ENCODE measurements around the gene UMAD1. TPM values are rescaled to one million over a fixed set of nuclear protein-coding genes. Genes with fewer than 3 reads are reported as not detected.

The UMAD1 gene
- total and polyA plus RNA-seq, 2 experiments from 2014 or later: 8.4 to 12.4 TPM

- Histone ChIP-seq H3F3A (replicated peaks; ENCODE audit: low read depth) (no peaks in the 10 kb centered on the region), H2AFZ (no peak overlapping the region), H3K4me1 (ENCODE audit: insufficient read depth) (no peaks in the 10 kb centered on the region), H3K9me2 (ENCODE audit: insufficient read depth) (no peaks in the 10 kb centered on the region), H3K27ac (ENCODE audit: low read depth) (no peak overlapping the region), H3K27me3 (ENCODE audit: insufficient read depth) (no peaks in the 10 kb centered on the region), H3K4me2 (no peak overlapping the region), H4K20me1 (replicated peaks; ENCODE audit: insufficient read depth) (no peaks in the 10 kb centered on the region), H3K79me2 (replicated peaks; ENCODE audit: insufficient read depth) (no peaks in the 10 kb centered on the region), H3K4me3 (no peak overlapping the region), H3K36me3 (ENCODE audit: insufficient read depth) (peaks cover 3% of the 10 kb centered on the region; the same call in 1 of the 2 replicates)
- TF ChIP-seq, protein P1, sequence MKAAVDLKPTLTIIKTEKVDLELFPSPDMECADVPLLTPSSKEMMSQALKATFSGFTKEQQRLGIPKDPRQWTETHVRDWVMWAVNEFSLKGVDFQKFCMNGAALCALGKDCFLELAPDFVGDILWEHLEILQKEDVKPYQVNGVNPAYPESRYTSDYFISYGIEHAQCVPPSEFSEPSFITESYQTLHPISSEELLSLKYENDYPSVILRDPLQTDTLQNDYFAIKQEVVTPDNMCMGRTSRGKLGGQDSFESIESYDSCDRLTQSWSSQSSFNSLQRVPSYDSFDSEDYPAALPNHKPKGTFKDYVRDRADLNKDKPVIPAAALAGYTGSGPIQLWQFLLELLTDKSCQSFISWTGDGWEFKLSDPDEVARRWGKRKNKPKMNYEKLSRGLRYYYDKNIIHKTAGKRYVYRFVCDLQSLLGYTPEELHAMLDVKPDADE (IDR thresholded peaks at IDR 0.05): no peak
- TF ChIP-seq, protein P2, sequence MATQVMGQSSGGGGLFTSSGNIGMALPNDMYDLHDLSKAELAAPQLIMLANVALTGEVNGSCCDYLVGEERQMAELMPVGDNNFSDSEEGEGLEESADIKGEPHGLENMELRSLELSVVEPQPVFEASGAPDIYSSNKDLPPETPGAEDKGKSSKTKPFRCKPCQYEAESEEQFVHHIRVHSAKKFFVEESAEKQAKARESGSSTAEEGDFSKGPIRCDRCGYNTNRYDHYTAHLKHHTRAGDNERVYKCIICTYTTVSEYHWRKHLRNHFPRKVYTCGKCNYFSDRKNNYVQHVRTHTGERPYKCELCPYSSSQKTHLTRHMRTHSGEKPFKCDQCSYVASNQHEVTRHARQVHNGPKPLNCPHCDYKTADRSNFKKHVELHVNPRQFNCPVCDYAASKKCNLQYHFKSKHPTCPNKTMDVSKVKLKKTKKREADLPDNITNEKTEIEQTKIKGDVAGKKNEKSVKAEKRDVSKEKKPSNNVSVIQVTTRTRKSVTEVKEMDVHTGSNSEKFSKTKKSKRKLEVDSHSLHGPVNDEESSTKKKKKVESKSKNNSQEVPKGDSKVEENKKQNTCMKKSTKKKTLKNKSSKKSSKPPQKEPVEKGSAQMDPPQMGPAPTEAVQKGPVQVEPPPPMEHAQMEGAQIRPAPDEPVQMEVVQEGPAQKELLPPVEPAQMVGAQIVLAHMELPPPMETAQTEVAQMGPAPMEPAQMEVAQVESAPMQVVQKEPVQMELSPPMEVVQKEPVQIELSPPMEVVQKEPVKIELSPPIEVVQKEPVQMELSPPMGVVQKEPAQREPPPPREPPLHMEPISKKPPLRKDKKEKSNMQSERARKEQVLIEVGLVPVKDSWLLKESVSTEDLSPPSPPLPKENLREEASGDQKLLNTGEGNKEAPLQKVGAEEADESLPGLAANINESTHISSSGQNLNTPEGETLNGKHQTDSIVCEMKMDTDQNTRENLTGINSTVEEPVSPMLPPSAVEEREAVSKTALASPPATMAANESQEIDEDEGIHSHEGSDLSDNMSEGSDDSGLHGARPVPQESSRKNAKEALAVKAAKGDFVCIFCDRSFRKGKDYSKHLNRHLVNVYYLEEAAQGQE (IDR thresholded peaks at IDR 0.05; ENCODE audit: unreplicated experiment): no peak
- TF ChIP-seq CREB1 (CRISPR knock-in tag; IDR thresholded peaks at IDR 0.05; ENCODE audit: low read depth) (no peak), ZNF114 (CRISPR knock-in tag; IDR thresholded peaks at IDR 0.05) (no peak), JUNB (IDR thresholded peaks at IDR 0.05; ENCODE audit: unreplicated experiment) (no peak), EZH2phosphoT487 (IDR thresholded peaks at IDR 0.05; ENCODE audit: unreplicated experiment) (no peak), EZH2 (IDR thresholded peaks at IDR 0.05; ENCODE audit: low read depth, unreplicated experiment) (no peak), STAT1 (IDR thresholded peaks at IDR 0.05; ENCODE audit: unreplicated experiment) (no peak), ZNF331 (CRISPR knock-in tag; IDR thresholded peaks at IDR 0.05; ENCODE audit: low read depth) (no peak), NANOG (IDR thresholded peaks at IDR 0.05; ENCODE audit: borderline replicate concordance) (no peak), POLR2AphosphoS5 (IDR thresholded peaks at IDR 0.05; ENCODE audit: low read depth) (no peak)
- TF ChIP-seq, protein P3, sequence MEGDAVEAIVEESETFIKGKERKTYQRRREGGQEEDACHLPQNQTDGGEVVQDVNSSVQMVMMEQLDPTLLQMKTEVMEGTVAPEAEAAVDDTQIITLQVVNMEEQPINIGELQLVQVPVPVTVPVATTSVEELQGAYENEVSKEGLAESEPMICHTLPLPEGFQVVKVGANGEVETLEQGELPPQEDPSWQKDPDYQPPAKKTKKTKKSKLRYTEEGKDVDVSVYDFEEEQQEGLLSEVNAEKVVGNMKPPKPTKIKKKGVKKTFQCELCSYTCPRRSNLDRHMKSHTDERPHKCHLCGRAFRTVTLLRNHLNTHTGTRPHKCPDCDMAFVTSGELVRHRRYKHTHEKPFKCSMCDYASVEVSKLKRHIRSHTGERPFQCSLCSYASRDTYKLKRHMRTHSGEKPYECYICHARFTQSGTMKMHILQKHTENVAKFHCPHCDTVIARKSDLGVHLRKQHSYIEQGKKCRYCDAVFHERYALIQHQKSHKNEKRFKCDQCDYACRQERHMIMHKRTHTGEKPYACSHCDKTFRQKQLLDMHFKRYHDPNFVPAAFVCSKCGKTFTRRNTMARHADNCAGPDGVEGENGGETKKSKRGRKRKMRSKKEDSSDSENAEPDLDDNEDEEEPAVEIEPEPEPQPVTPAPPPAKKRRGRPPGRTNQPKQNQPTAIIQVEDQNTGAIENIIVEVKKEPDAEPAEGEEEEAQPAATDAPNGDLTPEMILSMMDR (conservative IDR thresholded peaks at IDR 0.05; ENCODE audit: low read depth in 2 of 2): no peak
- TF ChIP-seq, protein P4, sequence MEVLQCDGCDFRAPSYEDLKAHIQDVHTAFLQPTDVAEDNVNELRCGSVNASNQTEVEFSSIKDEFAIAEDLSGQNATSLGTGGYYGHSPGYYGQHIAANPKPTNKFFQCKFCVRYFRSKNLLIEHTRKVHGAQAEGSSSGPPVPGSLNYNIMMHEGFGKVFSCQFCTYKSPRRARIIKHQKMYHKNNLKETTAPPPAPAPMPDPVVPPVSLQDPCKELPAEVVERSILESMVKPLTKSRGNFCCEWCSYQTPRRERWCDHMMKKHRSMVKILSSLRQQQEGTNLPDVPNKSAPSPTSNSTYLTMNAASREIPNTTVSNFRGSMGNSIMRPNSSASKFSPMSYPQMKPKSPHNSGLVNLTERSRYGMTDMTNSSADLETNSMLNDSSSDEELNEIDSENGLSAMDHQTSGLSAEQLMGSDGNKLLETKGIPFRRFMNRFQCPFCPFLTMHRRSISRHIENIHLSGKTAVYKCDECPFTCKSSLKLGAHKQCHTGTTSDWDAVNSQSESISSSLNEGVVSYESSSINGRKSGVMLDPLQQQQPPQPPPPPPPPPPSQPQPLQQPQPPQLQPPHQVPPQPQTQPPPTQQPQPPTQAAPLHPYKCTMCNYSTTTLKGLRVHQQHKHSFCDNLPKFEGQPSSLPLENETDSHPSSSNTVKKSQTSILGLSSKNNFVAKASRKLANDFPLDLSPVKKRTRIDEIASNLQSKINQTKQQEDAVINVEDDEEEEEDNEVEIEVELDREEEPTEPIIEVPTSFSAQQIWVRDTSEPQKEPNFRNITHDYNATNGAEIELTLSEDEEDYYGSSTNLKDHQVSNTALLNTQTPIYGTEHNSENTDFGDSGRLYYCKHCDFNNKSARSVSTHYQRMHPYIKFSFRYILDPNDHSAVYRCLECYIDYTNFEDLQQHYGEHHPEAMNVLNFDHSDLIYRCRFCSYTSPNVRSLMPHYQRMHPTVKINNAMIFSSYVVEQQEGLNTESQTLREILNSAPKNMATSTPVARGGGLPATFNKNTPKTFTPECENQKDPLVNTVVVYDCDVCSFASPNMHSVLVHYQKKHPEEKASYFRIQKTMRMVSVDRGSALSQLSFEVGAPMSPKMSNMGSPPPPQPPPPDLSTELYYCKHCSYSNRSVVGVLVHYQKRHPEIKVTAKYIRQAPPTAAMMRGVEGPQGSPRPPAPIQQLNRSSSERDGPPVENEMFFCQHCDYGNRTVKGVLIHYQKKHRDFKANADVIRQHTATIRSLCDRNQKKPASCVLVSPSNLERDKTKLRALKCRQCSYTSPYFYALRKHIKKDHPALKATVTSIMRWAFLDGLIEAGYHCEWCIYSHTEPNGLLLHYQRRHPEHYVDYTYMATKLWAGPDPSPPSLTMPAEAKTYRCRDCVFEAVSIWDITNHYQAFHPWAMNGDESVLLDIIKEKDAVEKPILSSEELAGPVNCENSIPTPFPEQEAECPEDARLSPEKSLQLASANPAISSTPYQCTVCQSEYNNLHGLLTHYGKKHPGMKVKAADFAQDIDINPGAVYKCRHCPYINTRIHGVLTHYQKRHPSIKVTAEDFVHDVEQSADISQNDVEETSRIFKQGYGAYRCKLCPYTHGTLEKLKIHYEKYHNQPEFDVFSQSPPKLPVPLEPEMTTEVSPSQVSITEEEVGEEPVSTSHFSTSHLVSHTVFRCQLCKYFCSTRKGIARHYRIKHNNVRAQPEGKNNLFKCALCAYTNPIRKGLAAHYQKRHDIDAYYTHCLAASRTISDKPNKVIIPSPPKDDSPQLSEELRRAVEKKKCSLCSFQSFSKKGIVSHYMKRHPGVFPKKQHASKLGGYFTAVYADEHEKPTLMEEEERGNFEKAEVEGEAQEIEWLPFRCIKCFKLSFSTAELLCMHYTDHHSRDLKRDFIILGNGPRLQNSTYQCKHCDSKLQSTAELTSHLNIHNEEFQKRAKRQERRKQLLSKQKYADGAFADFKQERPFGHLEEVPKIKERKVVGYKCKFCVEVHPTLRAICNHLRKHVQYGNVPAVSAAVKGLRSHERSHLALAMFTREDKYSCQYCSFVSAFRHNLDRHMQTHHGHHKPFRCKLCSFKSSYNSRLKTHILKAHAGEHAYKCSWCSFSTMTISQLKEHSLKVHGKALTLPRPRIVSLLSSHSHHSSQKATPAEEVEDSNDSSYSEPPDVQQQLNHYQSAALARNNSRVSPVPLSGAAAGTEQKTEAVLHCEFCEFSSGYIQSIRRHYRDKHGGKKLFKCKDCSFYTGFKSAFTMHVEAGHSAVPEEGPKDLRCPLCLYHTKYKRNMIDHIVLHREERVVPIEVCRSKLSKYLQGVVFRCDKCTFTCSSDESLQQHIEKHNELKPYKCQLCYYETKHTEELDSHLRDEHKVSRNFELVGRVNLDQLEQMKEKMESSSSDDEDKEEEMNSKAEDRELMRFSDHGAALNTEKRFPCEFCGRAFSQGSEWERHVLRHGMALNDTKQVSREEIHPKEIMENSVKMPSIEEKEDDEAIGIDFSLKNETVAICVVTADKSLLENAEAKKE (CRISPR knock-in tag; IDR thresholded peaks at IDR 0.05): no peak
- H3K9me3 Mint-ChIP-seq: peaks cover 4% of the 10 kb centered on the region
- H3K36me3 Mint-ChIP-seq (ENCODE audit: low read depth): peaks cover 4% of the 10 kb centered on the region; the same call in 2 of the 3 replicates
- no peak overlapping the region for H3K27ac Mint-ChIP-seq
- H3K27me3 Mint-ChIP-seq (ENCODE audit: insufficient read depth, low read depth, poor library complexity): no peaks in the 10 kb centered on the region
- DNase-seq (ENCODE audit: low spot score) (no peak), ATAC-seq (no peak)
- H3K4me1 Mint-ChIP-seq: no peaks in the 10 kb centered on the region
- H3K4me3 Mint-ChIP-seq: no peak overlapping the region
Measured at GRCh38 chr7:7848892-7849291, 208.3 kb downstream of the UMAD1 start.
